HEK293 (cell line): ENCODE data around the gene CNTNAP1.
A peak's percentile ranks its signal among the peaks of the same experiment; 100 is the strongest.

Experiments used
- CTCF ChIA-PET: fragments of 350-600 bp; formaldehyde crosslinking; extraction: SDS; loops from one replicate; lab custom pipeline; 2021; ENCODE audit warnings: antibody characterized with exemption; lab: Yijun Ruan, JAX
- POLR2A ChIA-PET: fragments of 300-600 bp; formaldehyde crosslinking; extraction: SDS; loops from one replicate; lab custom pipeline; 2020; ENCODE audit warnings: antibody characterized with exemption, inconsistent platforms; lab: Yijun Ruan, JAX
- H3K27ac ChIP-seq: fragments of 200-500 bp; sonication (Bioruptor generic); 2 replicates; pipeline ENCODE4 v1.5.1; 2014; ENCODE audit warnings: low read depth, low read length, control low read depth, inconsistent platforms; ENCODE audit errors: extremely low read depth
- H3K36me3 ChIP-seq, 2 experiments: fragments of 200-500 bp in 1 of 2; sonication (Bioruptor generic) in 1 of 2; 1 replicate in 1 of 2; 2 replicates in 1 of 2; pipeline ENCODE4 v1.5.1; 2014 to 2017; ENCODE audit warnings: inconsistent platforms in 2 of 2, low read length in 2 of 2; ENCODE audit not compliant: control insufficient read depth in 2 of 2, insufficient read depth in 1 of 2
- H3K4me1 ChIP-seq: fragments of 200-500 bp; sonication (Bioruptor generic); 2 replicates; pipeline ENCODE4 v1.5.1; 2014; ENCODE audit warnings: mild to moderate bottlenecking, low read length, inconsistent platforms; ENCODE audit not compliant: control insufficient read depth, insufficient read depth
- H3K4me3 ChIP-seq: 2 replicates; pipeline ENCODE4 v1.5.1; 2011; ENCODE audit warnings: low read depth, mild to moderate bottlenecking, control low read depth, low read length, moderate library complexity
- H3K9me3 ChIP-seq: fragments of 200-500 bp; sonication (Bioruptor generic); 2 replicates; pipeline ENCODE4 v1.5.1; 2014; ENCODE audit warnings: low read depth, low read length, inconsistent platforms; ENCODE audit not compliant: control insufficient read depth, insufficient read depth
- GLIS2 ChIP-seq: fragments of 450-650 bp; formaldehyde crosslinking; IDR thresholded peaks from 2 replicates; pipeline ENCODE4 v1.5.1; 2016; ENCODE audit warnings: missing biosample characterization, missing genetic modification characterization
- IKZF3 ChIP-seq: fragments of 450-650 bp; IDR thresholded peaks from 2 replicates; pipeline ENCODE4 v1.5.0; 2018; ENCODE audit warnings: missing biosample characterization, mild to moderate bottlenecking, missing genetic modification characterization, moderate library complexity
- KLF10 ChIP-seq: fragments of 450-650 bp; IDR thresholded peaks from 2 replicates; pipeline ENCODE4 v1.5.1; 2018; ENCODE audit warnings: missing biosample characterization, mild to moderate bottlenecking, missing genetic modification characterization
- PRDM10 ChIP-seq: fragments of 450-650 bp; formaldehyde crosslinking; IDR thresholded peaks from 2 replicates; pipeline ENCODE4 v1.5.1; 2016; ENCODE audit warnings: missing biosample characterization, missing genetic modification characterization
- YY2 ChIP-seq: fragments of 450-650 bp; formaldehyde crosslinking; IDR thresholded peaks from 2 replicates; pipeline ENCODE4 v1.5.1; 2016; ENCODE audit warnings: missing biosample characterization, missing genetic modification characterization
- ZEB2 ChIP-seq: fragments of 450-650 bp; formaldehyde crosslinking; IDR thresholded peaks from 2 replicates; pipeline ENCODE4 v1.5.1; 2016; ENCODE audit warnings: missing biosample characterization, missing genetic modification characterization
- ZIC2 ChIP-seq: fragments of 450-650 bp; formaldehyde crosslinking; IDR thresholded peaks from 2 replicates; pipeline ENCODE4 v1.5.1; 2016; ENCODE audit warnings: missing biosample characterization, missing genetic modification characterization
- ZNF140 ChIP-seq: fragments of 450-650 bp; formaldehyde crosslinking; IDR thresholded peaks from 2 replicates; pipeline ENCODE4 v1.5.1; 2016; ENCODE audit warnings: missing biosample characterization, missing genetic modification characterization
- ZNF157 ChIP-seq: fragments of 450-650 bp; formaldehyde crosslinking; IDR thresholded peaks from 2 replicates; pipeline ENCODE4 v1.5.1; 2016; ENCODE audit warnings: missing biosample characterization, missing genetic modification characterization
- ZNF16 ChIP-seq: fragments of 450-650 bp; formaldehyde crosslinking; IDR thresholded peaks from 2 replicates; pipeline ENCODE4 v1.5.1; 2016; ENCODE audit warnings: low read depth, missing biosample characterization, missing genetic modification characterization
- ZNF214 ChIP-seq: fragments of 450-650 bp; formaldehyde crosslinking; IDR thresholded peaks from 2 replicates; pipeline ENCODE4 v1.5.1; 2017; ENCODE audit warnings: missing biosample characterization, mild to moderate bottlenecking, missing genetic modification characterization, borderline replicate concordance
- ZNF473 ChIP-seq: fragments of 450-650 bp; formaldehyde crosslinking; IDR thresholded peaks from 2 replicates; pipeline ENCODE4 v1.5.1; 2017; ENCODE audit warnings: missing biosample characterization, missing genetic modification characterization
- ZNF664 ChIP-seq: fragments of 450-650 bp; formaldehyde crosslinking; IDR thresholded peaks from 2 replicates; pipeline ENCODE4 v1.5.1; 2016; ENCODE audit warnings: missing biosample characterization, missing genetic modification characterization
- TF ChIP-seq, protein P1 (sequence below): fragments of 450-650 bp; formaldehyde crosslinking; optimal IDR thresholded peaks from 2 replicates; pipeline ENCODE3; 2016; ENCODE audit warnings: missing biosample characterization, mild to moderate bottlenecking, missing genetic modification characterization
- TF ChIP-seq, protein P2 (sequence below): fragments of 450-650 bp; formaldehyde crosslinking; IDR thresholded peaks from 2 replicates; pipeline ENCODE4 v1.5.1; 2017; ENCODE audit warnings: missing biosample characterization, missing genetic modification characterization
- TF ChIP-seq, protein P3 (sequence below): fragments of 450-650 bp; formaldehyde crosslinking; conservative IDR thresholded peaks from 2 replicates; pipeline ENCODE4 v1.5.1; 2016; ENCODE audit warnings: low read depth, missing biosample characterization, missing genetic modification characterization
- TF ChIP-seq, protein P4 (sequence below): fragments of 450-650 bp; formaldehyde crosslinking; IDR thresholded peaks from 2 replicates; pipeline ENCODE4 v1.5.1; 2016; ENCODE audit warnings: missing biosample characterization, missing genetic modification characterization

CNTNAP1 gene

GRCh38 chr17:42673266-42673884 is 9.0 kb upstream of the CNTNAP1 start:
- TF ChIP-seq ZNF140 (tag by site-specific recombination) (no peak), YY2 (tag by site-specific recombination) (no peak), ZEB2 (tag by site-specific recombination) (no peak), ZNF16 (tag by site-specific recombination) (no peak), KLF10 (tag by site-specific recombination) (peak; percentile 46; the same call in 1 of the 2 replicates)
- TF ChIP-seq, protein P1, sequence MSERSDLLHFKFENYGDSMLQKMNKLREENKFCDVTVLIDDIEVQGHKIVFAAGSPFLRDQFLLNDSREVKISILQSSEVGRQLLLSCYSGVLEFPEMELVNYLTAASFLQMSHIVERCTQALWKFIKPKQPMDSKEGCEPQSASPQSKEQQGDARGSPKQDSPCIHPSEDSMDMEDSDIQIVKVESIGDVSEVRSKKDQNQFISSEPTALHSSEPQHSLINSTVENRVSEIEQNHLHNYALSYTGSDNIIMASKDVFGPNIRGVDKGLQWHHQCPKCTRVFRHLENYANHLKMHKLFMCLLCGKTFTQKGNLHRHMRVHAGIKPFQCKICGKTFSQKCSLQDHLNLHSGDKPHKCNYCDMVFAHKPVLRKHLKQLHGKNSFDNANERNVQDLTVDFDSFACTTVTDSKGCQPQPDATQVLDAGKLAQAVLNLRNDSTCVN (tag by site-specific recombination): no peak
- Histone ChIP-seq H3K36me3 (peaks cover 6 to 50% of the 10 kb centered on the region in 2 experiments; a peak in 2 of 3 replicates), H3K9me3 (no peaks in the 10 kb centered on the region), H3K4me1 (peaks cover 13% of the 10 kb centered on the region), H3K4me3 (no peak overlapping the region), H3K27ac (no peak overlapping the region)
- CTCF ChIA-PET: interaction anchor here (0.6 to 2.8 kb wide), 5 partner anchors 13 to 418 kb away, joined by 3 to 18 read pairs (median 3); partner anchors contain the start of gene TUBG2
- POLR2A ChIA-PET: interaction anchor here (1.1 to 2.3 kb wide), 2 partner anchors 14 to 95 kb away, joined by 3 to 8 read pairs; partner anchors contain the start of gene TUBG2

DNA sequence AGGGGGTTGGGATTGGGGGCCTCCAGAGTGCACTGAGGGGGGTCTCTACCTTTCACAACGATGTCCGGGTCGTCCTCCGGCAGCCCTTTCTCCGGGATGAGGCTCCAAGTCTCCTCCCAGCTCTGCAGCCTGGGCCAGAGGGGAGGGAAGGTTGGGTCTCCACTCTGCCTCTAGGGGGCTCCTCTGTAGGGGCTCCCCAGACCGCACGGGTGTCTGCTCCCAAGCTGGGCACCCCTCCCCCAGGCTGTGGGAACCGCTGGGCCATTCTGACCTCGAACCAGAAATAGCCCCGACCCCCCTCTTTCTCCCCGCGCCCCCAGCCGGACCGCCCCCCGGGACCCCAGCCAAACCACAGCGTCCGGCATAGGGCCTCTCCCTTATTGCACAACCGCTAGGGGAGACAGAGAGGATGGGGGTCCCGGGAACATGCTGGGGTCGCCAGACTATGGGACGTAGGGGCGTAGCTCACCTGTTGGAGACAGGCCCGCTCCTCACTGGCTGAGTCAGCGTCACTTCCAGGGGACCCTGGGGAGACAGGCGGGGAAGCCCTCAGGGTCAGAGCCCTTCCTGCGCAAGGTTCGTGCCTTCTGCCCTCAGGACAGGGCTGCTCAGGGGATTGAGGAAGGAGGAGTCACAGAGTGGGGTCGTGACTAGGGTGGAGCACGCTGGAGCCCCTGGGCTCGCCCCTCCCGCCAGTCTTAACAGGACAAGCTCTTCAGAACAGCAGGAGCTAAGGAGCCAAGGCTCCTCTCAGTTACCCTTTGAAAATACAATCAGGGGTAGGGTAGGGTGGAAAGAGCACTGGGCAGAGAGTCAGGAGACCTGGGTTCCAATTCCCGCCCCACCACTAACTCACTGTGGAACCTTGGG is 8.2 kb upstream of the CNTNAP1 start:
- H3K4me3 ChIP-seq: no peak overlapping the region
- CTCF ChIA-PET: interaction anchor here (0.6 to 2.8 kb wide), 9 partner anchors 14 to 465 kb away, joined by 3 to 18 read pairs (median 4); partner anchors contain the start of gene TUBG2
- H3K27ac ChIP-seq: no peak overlapping the region
- H3K36me3 ChIP-seq: peaks cover 1 to 45% of the 10 kb centered on the region in 2 experiments; a peak in 2 of 3 replicates
- POLR2A ChIA-PET: interaction anchor here (0.6 to 2.3 kb wide), 2 partner anchors 11 to 15 kb away, joined by 3 to 8 read pairs; partner anchors contain the start of gene TUBG2
- H3K4me1 ChIP-seq: peaks cover 15% of the 10 kb centered on the region
- no peaks in the 10 kb centered on the region for H3K9me3 ChIP-seq
- no peak for TF ChIP-seq ZNF664
- peak; percentile 50 for TF ChIP-seq IKZF3
- no peak for TF ChIP-seq ZNF473 (tag by site-specific recombination)
- no peak for TF ChIP-seq ZNF214 (tag by site-specific recombination)
- TF ChIP-seq GLIS2: peak; percentile 57
- TF ChIP-seq ZNF157 (tag by site-specific recombination): no peak
- TF ChIP-seq ZEB2 (tag by site-specific recombination): no peak
- no peak for TF ChIP-seq PRDM10 (tag by site-specific recombination)
- TF ChIP-seq, protein P2, sequence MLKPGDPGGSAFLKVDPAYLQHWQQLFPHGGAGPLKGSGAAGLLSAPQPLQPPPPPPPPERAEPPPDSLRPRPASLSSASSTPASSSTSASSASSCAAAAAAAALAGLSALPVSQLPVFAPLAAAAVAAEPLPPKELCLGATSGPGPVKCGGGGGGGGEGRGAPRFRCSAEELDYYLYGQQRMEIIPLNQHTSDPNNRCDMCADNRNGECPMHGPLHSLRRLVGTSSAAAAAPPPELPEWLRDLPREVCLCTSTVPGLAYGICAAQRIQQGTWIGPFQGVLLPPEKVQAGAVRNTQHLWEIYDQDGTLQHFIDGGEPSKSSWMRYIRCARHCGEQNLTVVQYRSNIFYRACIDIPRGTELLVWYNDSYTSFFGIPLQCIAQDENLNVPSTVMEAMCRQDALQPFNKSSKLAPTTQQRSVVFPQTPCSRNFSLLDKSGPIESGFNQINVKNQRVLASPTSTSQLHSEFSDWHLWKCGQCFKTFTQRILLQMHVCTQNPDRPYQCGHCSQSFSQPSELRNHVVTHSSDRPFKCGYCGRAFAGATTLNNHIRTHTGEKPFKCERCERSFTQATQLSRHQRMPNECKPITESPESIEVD (tag by site-specific recombination): no peak
- TF ChIP-seq, protein P3, sequence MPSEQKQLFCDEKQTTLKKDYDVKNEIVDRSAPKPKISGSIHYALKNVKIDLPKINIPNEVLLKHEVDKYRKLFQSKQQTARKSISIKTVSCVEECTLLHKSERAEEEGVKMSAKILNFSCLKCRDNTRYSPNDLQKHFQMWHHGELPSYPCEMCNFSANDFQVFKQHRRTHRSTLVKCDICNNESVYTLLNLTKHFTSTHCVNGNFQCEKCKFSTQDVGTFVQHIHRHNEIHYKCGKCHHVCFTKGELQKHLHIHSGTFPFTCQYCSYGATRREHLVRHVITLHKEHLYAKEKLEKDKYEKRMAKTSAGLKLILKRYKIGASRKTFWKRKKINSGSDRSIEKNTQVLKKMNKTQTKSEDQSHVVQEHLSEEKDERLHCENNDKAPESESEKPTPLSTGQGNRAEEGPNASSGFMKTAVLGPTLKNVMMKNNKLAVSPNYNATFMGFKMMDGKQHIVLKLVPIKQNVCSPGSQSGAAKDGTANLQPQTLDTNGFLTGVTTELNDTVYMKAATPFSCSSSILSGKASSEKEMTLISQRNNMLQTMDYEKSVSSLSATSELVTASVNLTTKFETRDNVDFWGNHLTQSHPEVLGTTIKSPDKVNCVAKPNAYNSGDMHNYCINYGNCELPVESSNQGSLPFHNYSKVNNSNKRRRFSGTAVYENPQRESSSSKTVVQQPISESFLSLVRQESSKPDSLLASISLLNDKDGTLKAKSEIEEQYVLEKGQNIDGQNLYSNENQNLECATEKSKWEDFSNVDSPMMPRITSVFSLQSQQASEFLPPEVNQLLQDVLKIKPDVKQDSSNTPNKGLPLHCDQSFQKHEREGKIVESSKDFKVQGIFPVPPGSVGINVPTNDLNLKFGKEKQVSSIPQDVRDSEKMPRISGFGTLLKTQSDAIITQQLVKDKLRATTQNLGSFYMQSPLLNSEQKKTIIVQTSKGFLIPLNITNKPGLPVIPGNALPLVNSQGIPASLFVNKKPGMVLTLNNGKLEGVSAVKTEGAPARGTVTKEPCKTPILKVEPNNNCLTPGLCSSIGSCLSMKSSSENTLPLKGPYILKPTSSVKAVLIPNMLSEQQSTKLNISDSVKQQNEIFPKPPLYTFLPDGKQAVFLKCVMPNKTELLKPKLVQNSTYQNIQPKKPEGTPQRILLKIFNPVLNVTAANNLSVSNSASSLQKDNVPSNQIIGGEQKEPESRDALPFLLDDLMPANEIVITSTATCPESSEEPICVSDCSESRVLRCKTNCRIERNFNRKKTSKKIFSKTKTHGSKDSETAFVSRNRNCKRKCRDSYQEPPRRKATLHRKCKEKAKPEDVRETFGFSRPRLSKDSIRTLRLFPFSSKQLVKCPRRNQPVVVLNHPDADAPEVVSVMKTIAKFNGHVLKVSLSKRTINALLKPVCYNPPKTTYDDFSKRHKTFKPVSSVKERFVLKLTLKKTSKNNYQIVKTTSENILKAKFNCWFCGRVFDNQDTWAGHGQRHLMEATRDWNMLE: no peak
- TF ChIP-seq ZIC2: peak; percentile 65
- TF ChIP-seq, protein P4, sequence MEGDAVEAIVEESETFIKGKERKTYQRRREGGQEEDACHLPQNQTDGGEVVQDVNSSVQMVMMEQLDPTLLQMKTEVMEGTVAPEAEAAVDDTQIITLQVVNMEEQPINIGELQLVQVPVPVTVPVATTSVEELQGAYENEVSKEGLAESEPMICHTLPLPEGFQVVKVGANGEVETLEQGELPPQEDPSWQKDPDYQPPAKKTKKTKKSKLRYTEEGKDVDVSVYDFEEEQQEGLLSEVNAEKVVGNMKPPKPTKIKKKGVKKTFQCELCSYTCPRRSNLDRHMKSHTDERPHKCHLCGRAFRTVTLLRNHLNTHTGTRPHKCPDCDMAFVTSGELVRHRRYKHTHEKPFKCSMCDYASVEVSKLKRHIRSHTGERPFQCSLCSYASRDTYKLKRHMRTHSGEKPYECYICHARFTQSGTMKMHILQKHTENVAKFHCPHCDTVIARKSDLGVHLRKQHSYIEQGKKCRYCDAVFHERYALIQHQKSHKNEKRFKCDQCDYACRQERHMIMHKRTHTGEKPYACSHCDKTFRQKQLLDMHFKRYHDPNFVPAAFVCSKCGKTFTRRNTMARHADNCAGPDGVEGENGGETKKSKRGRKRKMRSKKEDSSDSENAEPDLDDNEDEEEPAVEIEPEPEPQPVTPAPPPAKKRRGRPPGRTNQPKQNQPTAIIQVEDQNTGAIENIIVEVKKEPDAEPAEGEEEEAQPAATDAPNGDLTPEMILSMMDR: peak; percentile 52; the same call in 1 of the 2 replicates
